Right lobe of liver (tissue), 6 donors: ENCODE measurements around the gene SEMA5B. TPM values are rescaled to one million over a fixed set of nuclear protein-coding genes. Genes with fewer than 3 reads are reported as not detected.

ENCODE experiments used
- ATAC-seq, 4 donors: fragments of 200-7000 bp; cut with Tn5 transposase; one replicate each; pipeline ENCODE4 v1.9.1; 2020; ENCODE audit warnings: mild to moderate bottlenecking in 4 of 4, moderate library complexity in 4 of 4
- DNase-seq, 3 donors: peaks; one replicate each; pipeline ENCODE4 v3.0.0-alpha.2; 2020
- H3K27ac ChIP-seq, 3 donors: fragments of 200-600 bp; one replicate each; pipeline ENCODE4 v1.8.0; 2022
- H3K27me3 ChIP-seq, 2 donors: fragments of 200-600 bp; one replicate each; pipeline ENCODE4 v1.8.0; 2022
- H3K36me3 ChIP-seq, 4 donors: fragments of 200-600 bp; sonication (generic) in 1 of 4; one replicate each; pipeline versions ENCODE4 v1.5.1 to v1.8.0; 2017 to 2022; ENCODE audit warnings: control low read depth in 1 of 4
- H3K4me1 ChIP-seq, 4 donors: fragments of 200-600 bp; sonication (generic) in 1 of 4; one replicate each; pipeline versions ENCODE4 v1.5.1 to v1.8.0; 2017 to 2022; ENCODE audit warnings: control low read depth in 1 of 4
- H3K4me3 ChIP-seq, 3 donors: fragments of 200-600 bp; one replicate each; pipeline ENCODE4 v1.8.0; 2022
- H3K9me3 ChIP-seq, 4 donors: fragments of 200-600 bp; sonication (generic) in 1 of 4; one replicate each; pipeline versions ENCODE4 v1.5.1 to v1.8.0; 2017 to 2022; ENCODE audit warnings: control low read depth in 1 of 4
- POLR2A ChIP-seq: fragments of 450-650 bp; IDR thresholded peaks from one replicate; pipeline ENCODE4 v1.6.1; 2017; ENCODE audit warnings: antibody characterized with exemption, mild to moderate bottlenecking
- WGBS: methylation state at CpG from one replicate; pipeline ENCODE4 v1.1.6; 2018; ENCODE audit warnings: low coverage, low lambda C conversion rate; ENCODE audit not compliant: insufficient coverage; ENCODE audit errors: missing lambda C conversion rate; 5-methylcytosine and 5-hydroxymethylcytosine counted together
- intact Hi-C, 2 donors: fragments of 100-400 bp; cut with DNase I; formaldehyde crosslinking; loops; one replicate each; pipeline versions ENCODE4 v1.11.2 to v1.14.1; 2022
- total RNA-seq, 6 experiments: library from RNA; depleted of rRNA in 2 of 6; stranded (reverse); fragments of >200 nt in 2 of 6; fragmentation: NEBNext Ultra II Directional in 3 of 6; extraction: Animal tissue kit (Norgen Biotek cat#: 25700) in 3 of 6; gene quantifications; one replicate each; pipeline versions ENCODE4 v1.1.0 to v1.2.4, GENCODE V29; 2016 to 2023
- TF ChIP-seq, protein P1 (sequence below), 4 donors: fragments of 200-600 bp in 3 of 4; fragments of 450-650 bp in 1 of 4; IDR thresholded peaks; one replicate each; pipeline versions ENCODE4 v1.5.1 to v1.8.0; 2016 to 2022; ENCODE audit warnings: antibody characterized with exemption in 4 of 4, mild to moderate bottlenecking in 2 of 4
- donor health status: DM: no; HTN: yes; CAD: no.
- donor health status: DM: no; HTN: no; CAD: no.
- donor health status: DM: no; HTN: no; CAD: no.
- donor health status: DM: no; HTN: yes; CAD: no.
- donor health status: DM: no; HTN: yes; CAD: no.

Gene SEMA5B
- total RNA-seq, 6 experiments from 2014 or later, result 0.12 to 0.65 (median 0.25) TPM

DNA sequence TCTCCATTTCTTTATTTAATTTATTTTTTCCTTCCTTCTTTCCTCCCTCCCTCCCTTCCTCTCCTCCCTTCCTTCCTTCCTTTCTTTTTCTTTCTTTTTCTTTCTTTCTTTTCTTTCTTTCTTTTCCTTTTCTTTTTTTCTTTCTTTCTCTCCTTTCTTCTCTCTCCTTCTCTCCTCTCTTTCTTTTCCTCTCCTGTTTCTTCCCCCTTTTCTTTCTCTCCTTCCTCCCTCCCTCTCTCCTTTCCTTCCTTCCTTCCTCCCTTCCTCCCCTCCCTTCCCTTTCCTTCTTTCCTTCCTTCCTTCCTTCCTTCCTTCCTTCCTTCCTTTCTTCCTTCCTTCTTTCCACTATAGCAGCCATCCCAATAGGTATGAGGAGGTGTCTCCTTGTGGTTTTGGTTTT, 32.5 kb upstream of the SEMA5B start:
- H3K27me3 ChIP-seq, result no peaks in the 10 kb centered on the region
- ATAC-seq, result no peak
- H3K4me1 ChIP-seq, result no peaks in the 10 kb centered on the region
- no peak overlapping the region for H3K4me3 ChIP-seq
- H3K36me3 ChIP-seq, result no peaks in the 10 kb centered on the region
- H3K27ac ChIP-seq, result no peak overlapping the region
- TF ChIP-seq POLR2A, result no peak
- TF ChIP-seq, protein P1, sequence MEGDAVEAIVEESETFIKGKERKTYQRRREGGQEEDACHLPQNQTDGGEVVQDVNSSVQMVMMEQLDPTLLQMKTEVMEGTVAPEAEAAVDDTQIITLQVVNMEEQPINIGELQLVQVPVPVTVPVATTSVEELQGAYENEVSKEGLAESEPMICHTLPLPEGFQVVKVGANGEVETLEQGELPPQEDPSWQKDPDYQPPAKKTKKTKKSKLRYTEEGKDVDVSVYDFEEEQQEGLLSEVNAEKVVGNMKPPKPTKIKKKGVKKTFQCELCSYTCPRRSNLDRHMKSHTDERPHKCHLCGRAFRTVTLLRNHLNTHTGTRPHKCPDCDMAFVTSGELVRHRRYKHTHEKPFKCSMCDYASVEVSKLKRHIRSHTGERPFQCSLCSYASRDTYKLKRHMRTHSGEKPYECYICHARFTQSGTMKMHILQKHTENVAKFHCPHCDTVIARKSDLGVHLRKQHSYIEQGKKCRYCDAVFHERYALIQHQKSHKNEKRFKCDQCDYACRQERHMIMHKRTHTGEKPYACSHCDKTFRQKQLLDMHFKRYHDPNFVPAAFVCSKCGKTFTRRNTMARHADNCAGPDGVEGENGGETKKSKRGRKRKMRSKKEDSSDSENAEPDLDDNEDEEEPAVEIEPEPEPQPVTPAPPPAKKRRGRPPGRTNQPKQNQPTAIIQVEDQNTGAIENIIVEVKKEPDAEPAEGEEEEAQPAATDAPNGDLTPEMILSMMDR (IDR thresholded peaks at IDR 0.05), result no peak
- intact Hi-C loops, result no loop called here
- no peaks in the 10 kb centered on the region for H3K9me3 ChIP-seq
- DNase-seq, result no peak

DNA sequence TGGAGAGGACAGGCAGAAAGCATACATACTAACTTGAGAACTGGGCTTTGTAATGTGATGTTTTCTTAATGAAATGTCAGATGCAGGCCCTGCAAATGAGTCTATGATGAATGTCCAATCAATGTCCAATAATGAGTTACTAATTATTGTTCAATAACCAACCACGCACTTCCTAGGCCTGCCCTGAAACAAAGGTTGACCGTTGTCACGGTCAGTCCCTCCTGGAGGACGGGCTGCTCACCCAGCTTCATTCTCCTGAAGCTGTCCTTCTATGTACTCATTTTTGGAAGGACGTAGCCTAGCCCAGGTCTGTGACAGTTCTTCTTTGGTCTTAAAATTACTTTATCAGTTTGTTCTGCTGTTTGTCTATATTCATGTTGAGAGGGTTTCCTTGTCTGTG, 30.9 kb upstream of the SEMA5B start:
- Histone ChIP-seq H3K9me3 (no peaks in the 10 kb centered on the region), H3K27ac (no peak overlapping the region), H3K4me1 (no peaks in the 10 kb centered on the region), H3K36me3 (no peaks in the 10 kb centered on the region), H3K4me3 (no peak overlapping the region), H3K27me3 (no peaks in the 10 kb centered on the region)
- peak in 3 of 4 donors; percentile 58 to 88 (median 58) for ATAC-seq
- 39% methylated on average over 5 of the region's 5 CpGs for WGBS
- intact Hi-C loops, result no loop called here
- no peak for DNase-seq
- TF ChIP-seq POLR2A, result peak; percentile 19
- TF ChIP-seq, protein P1 (IDR thresholded peaks at IDR 0.05), result no peak

DNA sequence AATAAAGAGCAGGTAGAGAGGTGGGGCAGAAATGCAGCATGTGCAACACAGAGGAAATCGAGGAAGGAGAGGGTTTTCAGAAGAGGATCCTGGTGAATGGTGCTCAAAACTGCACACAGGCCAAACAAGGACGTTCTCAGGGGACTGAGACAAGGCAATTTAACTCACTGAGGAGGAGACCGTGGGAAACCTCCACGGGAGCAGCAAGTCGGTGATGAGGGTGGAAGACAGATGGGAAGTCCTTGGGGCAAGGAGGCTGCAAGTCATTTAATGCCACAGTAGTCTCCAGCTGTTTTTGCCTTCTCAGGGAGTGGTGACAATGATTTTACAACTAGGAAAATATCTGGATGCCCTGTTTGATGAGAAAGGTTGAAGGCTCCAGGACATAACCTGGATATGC, 27.8 kb upstream of the SEMA5B start:
- Histone ChIP-seq H3K27ac (no peak overlapping the region), H3K4me1 (no peaks in the 10 kb centered on the region), H3K9me3 (no peaks in the 10 kb centered on the region), H3K27me3 (no peaks in the 10 kb centered on the region), H3K36me3 (no peaks in the 10 kb centered on the region), H3K4me3 (no peak overlapping the region)
- ATAC-seq, result no peak
- intact Hi-C loops, result no loop called here
- WGBS, result 50% methylated on average over 2 of the region's 5 CpGs
- TF ChIP-seq, protein P1 (IDR thresholded peaks at IDR 0.05), result no peak
- no peak for TF ChIP-seq POLR2A
- no peak for DNase-seq

DNA sequence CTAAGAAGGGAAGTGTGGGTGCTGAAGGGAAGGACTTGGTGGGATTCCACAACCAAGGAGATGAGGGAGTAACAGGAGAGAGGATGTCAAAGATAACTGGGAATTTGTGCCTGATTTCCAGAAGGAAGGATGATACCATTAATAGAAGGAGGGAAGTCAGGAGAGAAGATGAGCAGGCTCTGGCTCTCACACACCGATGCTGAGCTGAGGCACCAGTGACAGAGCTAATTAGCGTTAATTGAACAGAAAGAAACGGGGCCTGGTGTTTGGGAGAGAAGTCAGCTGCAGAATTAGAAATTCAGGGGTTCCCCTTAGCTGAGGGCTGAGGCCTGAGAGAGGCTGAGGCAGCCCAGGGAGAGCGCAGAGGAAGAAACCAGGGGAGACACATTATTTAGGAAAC, 27.4 kb upstream of the SEMA5B start:
- TF ChIP-seq POLR2A, result no peak
- TF ChIP-seq, protein P1 (IDR thresholded peaks at IDR 0.05), result no peak
- Histone ChIP-seq H3K9me3 (no peaks in the 10 kb centered on the region), H3K27me3 (no peaks in the 10 kb centered on the region), H3K4me1 (no peaks in the 10 kb centered on the region), H3K4me3 (no peak overlapping the region), H3K27ac (no peak overlapping the region), H3K36me3 (no peaks in the 10 kb centered on the region)
- DNase-seq, result no peak
- no peak for ATAC-seq
- intact Hi-C loops, result no loop called here
- WGBS, result 69% methylated on average over 4 of the region's 4 CpGs

DNA sequence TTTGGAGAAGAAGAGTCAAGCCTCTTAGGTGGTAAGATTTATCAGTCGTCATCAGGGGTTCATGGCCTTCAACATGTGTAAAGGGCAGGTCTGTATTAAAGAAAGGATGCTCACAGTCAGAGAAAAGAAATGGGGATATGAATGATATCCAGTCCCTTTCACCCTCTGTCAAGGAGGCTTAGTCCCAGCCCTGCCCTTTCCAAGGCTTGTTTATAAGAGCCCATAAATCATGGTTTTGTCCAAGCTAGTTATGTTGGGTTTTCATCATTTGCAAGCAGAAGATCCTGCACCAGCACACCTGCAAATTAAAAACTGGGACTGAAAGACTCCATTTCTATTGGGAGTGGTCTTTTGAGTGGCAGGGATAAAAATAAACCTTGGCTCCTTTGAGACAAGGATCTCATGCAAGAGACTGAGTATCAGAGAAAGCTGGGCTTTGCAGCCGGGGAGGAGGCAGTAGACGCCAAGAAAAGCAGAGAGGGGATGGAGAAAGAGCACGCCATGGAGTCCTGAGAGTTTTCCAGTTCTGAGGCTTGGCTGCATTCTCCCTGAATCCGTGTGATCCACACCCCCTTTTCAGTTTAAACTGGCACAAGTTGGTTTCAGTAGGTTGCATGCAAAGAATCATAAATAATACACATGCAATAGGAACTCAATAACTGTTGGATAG, 26.7 kb upstream of the SEMA5B start:
- 65% methylated on average over 5 of the region's 5 CpGs for WGBS
- no peaks in the 10 kb centered on the region for H3K36me3 ChIP-seq
- no peak overlapping the region for H3K4me3 ChIP-seq
- TF ChIP-seq, protein P1 (IDR thresholded peaks at IDR 0.05), result no peak
- no peak for TF ChIP-seq POLR2A
- H3K4me1 ChIP-seq, result no peaks in the 10 kb centered on the region
- ATAC-seq, result no peak
- H3K27me3 ChIP-seq, result no peaks in the 10 kb centered on the region
- intact Hi-C loops, result no loop called here
- no peaks in the 10 kb centered on the region for H3K9me3 ChIP-seq
- no peak overlapping the region for H3K27ac ChIP-seq
- DNase-seq, result no peak
